Measurements from ENCODE around the gene ADPRHL1.

GRCh38 chr13:113500530-113501265, 47.4 kb upstream of the ADPRHL1 start:
- TF ChIP-seq CTCF (IDR thresholded peaks at IDR 0.05) = no peak
- no peak for TF ChIP-seq POLR2A (IDR thresholded peaks at IDR 0.05)
- TF ChIP-seq POLR2AphosphoS5 (IDR thresholded peaks at IDR 0.05) = no peak
- no peak for TF ChIP-seq EP300 (IDR thresholded peaks at IDR 0.05)
